HG02943 (cell line): ENCODE measurements around the gene SMYD3.

ENCODE experiments used
- ATAC-seq: cut with Tn5 transposase; IDR thresholded peaks from one replicate; pipeline ENCODE4 v1.9.1; 2021; ENCODE audit warnings: mild to moderate bottlenecking, low read depth, moderate library complexity; ENCODE audit not compliant: unreplicated experiment

SMYD3 gene

GRCh38 chr1:246193537-246193936 is 313.5 kb downstream of the SMYD3 start:
- ATAC-seq: no peak

DNA sequence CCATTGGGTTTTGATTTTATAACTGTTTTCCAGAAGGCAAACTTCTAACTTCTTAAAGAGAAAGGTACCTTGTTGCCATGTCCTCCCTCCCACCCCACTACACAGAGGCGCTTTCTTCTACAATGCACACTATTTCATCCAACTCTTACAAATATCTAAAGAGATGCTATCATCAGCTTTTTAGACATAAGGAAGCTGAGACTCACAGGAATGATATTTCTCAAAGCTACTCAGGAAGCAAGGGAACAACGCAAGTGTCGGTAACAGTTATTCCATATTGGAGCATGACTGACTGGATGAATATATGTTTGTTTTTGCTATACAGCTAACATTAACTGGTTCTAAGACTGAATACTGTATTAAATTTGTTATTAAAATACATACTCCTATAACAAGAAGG is 318.0 kb downstream of the SMYD3 start:
- ATAC-seq: no peak

DNA sequence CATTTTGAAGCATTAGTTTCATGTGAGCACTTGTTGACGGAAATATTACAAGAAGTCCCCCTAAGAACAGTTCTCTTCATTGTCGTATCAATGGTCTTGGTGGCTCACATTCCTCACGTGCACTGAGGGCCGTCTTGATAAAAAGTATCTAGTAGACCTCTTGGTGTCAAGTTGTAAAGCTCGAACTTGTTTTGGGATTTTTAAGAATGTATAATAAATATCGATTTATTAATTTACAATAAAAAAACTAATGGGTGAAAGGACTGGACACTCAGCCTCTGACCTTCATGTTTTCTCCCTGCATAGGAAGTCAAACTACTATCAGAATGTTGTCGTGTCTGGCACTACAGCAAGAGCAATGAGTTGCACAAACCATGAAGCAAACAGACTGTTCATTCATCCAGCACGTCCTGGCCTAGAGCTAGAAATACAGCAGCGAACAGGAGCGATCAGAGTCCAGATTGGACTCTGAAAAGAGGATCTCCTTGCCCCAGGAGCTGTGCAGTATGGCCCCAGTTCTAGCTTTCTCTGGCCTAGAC is 319.2 kb downstream of the SMYD3 start:
- no peak for ATAC-seq

GRCh38 chr1:246184503-246184902 is 322.6 kb downstream of the SMYD3 start:
- ATAC-seq: no peak

GRCh38 chr1:246182149-246182851 is 324.8 kb downstream of the SMYD3 start:
- ATAC-seq: no peak

DNA sequence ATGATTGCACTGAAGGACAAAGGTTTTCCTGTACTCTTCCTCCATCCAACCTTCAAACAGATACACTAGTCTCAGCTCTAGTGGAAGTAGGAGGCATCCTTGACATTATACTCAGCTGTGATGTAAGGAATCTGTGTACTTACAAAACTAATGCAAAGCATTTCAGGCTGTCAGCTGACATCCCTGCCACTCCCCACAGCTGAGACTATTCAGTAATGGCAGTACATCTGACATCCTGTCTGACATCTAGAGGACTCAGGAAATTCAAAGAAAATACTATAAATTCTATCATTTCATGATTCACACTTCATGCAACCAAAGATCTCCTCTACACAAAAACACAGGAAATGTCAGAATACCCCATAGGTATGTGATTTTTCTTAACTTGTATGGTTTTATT is 325.8 kb downstream of the SMYD3 start:
- ATAC-seq: no peak

- no peak for ATAC-seq
These were observed 327.7 kb downstream of the SMYD3 start for GRCh38 chr1:246179401-246179800.

- ATAC-seq: no peak
These were observed 328.3 kb downstream of the SMYD3 start for GRCh38 chr1:246178717-246179311.

- no peak for ATAC-seq
These were observed 330.7 kb downstream of the SMYD3 start for GRCh38 chr1:246176126-246177024.

DNA sequence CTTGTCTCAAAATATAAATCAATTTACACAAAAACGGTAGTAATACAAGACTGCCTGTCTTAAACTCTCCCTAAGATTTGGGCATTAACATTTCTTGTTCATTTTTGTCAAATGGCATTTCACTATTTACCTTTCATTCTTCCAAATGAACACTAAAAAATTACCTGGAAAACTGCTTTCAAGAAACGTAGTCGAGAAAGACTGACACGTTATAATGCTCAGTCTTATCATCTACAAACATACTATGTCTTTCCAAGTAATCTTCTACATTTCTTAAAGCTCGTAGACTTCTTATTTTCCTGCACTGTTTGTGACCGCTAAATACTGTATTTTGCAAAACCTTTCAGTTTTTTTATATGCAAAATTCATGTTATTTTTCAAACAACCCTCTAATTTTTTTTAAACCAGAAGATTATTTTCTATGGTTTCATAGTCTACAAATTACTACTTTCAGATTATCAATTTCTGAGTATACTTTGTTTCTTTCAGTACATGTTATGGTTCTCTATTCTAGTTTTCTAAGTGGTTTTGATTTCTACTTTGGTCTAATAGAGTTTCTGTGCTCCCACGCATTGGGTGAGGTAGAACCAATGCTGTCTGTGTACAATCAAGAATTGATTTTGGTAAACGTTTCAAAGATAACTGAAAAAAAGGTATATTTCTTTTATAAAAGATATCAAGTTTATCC is 336.4 kb downstream of the SMYD3 start:
- no peak for ATAC-seq

DNA sequence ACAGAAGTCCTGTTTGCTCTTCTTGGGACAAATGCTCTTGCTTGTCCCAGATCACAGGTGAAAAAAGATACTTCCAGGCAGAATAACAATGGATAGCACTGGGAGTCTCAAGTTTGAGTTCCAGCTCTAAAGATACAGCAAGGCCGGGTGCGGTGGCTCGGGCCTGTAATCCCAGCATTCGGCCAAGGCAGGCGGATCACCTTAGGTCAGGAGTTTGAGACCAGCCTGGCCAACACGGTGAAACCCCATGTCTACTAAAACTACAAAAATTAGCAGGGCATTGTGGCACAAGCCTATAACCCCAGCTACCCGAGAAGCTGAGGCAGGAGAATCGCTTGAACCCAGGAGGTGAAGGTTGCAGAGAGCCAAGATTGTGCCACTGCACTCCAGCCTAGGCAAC is 337.6 kb downstream of the SMYD3 start:
- ATAC-seq: no peak

- no peak for ATAC-seq
These were observed 338.1 kb downstream of the SMYD3 start for GRCh38 chr1:246169019-246169418.

- no peak for ATAC-seq
These were observed 340.2 kb downstream of the SMYD3 start for GRCh38 chr1:246166841-246167240.

DNA sequence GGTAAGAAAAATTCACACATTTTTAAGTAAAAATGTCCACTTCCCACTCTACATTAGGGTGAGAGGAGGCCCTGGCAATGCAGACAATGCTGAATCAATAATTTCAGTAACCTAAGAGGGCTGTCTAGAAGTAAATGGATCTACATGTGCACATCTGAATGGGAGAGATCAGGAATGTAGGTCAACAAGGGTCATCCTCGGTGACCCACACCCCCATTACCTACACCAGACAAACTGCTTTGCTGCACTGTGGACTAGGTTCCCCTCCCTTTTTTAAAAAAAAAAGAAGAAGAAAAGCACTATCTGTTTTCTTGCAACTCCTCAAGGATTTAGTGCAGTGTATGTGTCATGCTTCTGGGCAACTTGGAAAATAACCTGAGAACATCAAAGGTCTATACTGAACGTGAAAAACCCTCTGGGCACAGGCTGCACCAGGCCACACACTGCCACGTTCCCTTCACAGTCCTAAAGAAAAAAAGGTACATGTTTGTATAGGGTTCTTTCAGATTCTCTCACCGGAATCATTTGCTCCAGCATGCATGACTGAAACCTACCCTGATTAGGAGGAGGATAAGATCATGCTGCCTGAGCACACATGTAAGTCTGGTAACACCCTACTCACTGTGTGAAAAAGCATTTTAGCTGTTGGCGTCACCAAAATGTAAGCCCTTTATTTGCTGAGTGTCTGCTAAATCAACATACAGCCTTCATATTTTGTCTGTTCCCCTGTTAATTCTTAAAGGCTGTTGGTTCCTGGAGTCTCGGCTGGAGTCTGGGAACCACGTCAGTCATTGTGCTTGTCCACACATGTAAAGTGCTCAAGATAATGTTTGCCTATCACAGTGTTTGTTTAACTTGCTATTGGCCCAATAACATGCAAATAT is 341.0 kb downstream of the SMYD3 start:
- ATAC-seq: no peak

DNA sequence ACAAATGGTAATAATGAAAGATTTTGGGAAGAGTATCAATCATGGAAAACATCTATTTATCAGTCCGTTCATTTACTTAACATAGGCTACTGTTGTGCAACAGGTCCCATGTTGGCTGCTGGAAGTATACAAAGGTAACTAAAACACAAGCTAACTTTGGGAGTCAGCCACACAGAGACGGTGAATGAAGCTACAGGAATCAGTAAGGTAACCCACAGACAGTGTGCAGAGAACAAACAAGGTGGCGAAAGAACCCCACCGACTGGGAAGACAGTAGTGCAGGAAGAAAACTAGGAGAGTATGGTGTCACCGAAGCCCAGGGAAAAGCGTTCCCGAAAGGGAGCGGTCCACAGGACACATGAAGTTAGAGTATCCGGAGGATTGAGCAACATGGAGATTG is 342.3 kb downstream of the SMYD3 start:
- ATAC-seq: no peak

DNA sequence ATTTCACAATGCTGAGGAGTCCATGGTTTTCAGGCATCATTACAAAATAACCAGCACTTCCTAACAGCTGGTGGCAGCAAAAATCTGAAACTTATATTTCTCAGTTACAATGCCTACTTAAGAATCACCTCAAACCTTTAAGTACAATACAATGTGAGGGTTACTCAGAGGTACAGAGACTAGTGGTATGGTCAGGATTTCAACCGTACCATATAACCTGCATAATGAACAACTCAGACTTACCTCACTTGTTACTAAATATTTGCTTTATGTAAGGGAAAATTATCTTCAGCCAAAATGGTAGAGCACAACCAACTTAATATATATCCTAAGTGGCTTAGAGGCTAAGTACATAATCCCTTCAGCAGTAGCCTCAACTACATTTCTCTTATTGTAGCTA is 344.5 kb downstream of the SMYD3 start:
- no peak for ATAC-seq

GRCh38 chr1:246161626-246162025 is 345.5 kb downstream of the SMYD3 start:
- ATAC-seq: no peak

GRCh38 chr1:246160905-246161304 is 346.2 kb downstream of the SMYD3 start:
- no peak for ATAC-seq

- no peak for ATAC-seq
These were observed 346.7 kb downstream of the SMYD3 start for GRCh38 chr1:246160374-246160773.
